ENCODE data around the gene CDC73. TPM values are rescaled to one million over a fixed set of nuclear protein-coding genes. Genes with fewer than 3 reads are reported as not detected.

The CDC73 gene
- total and polyA plus RNA-seq, 10 of the 15 experiments (the other 5 are each of a cell fraction or from before 2014, with no cell fraction given): 10.6 to 43.4 (median 21.7) TPM

- Histone ChIP-seq H3K4me2 (ENCODE audit: control insufficient read depth, insufficient read depth) (peak overlapping the region; percentile 13; the same call in 1 of the 2 replicates), H2AFZ (ENCODE audit: control insufficient read depth, low read depth, low read length) (no peak overlapping the region; the same call in 1 of the 2 replicates), H3K9me3 (replicated peaks; ENCODE audit: control insufficient read depth, insufficient read depth, low read length) (no peaks in the 10 kb centered on the region), H3K4me3 (no peak overlapping the region), H3K27ac (ENCODE audit: control insufficient read depth, insufficient read depth) (peak overlapping the region; percentile 56), H3K79me2 (ENCODE audit: control insufficient read depth, insufficient read depth, low read length) (no peaks in the 10 kb centered on the region), H3K36me3 (ENCODE audit: control insufficient read depth in 2 of 2, insufficient read depth in 2 of 2, low read length in 1 of 2) (peaks cover 0 to 24% of the 10 kb centered on the region in 2 experiments; a peak in 3 of 4 replicates), H4K20me1 (ENCODE audit: control insufficient read depth, insufficient read depth) (no peaks in the 10 kb centered on the region), H3K4me1 (ENCODE audit: control insufficient read depth, insufficient read depth, low read length) (peaks cover 11% of the 10 kb centered on the region; the same call in 1 of the 2 replicates), H3K9ac (ENCODE audit: control insufficient read depth, insufficient read depth, low read length) (no peak overlapping the region; the same call in 1 of the 2 replicates), H3K27me3 (replicated peaks in 1 of 2; ENCODE audit: control insufficient read depth in 2 of 2, insufficient read depth in 2 of 2, low read length in 1 of 2) (no peaks in the 10 kb centered on the region)
- DNase-seq (ENCODE audit: low read depth, low spot score) (peak; percentile 47), FAIRE-seq (peak; percentile 18), ATAC-seq (peak; percentile 92)
- no TSS peak for BruUV-seq (replicated peaks)
- intact Hi-C loops (cut with micrococcal nuclease; ENCODE audit: unreplicated experiment) (no loop called here), in situ Hi-C loops (cut with MboI) (no loop called here)
- ChIA-PET SMC1A (ENCODE audit: uncharacterized antibody, unreplicated experiment) (interaction anchor here (0.7 to 5.2 kb wide), 7 partner anchors 11 to 277 kb away, joined by 3 to 24 read pairs (median 4); partner anchors contain the start of gene UCHL5), CTCF (interaction anchor here (0.6 to 2.3 kb wide), 8 partner anchors 10 to 606 kb away, joined by 3 to 18 read pairs (median 4); partner anchors contain the start of gene GLRX2), RAD21 (ENCODE audit: unreplicated experiment) (interaction anchor here (1.0 to 2.5 kb wide), 4 partner anchors 12 to 25 kb away, joined by 4 to 9 read pairs (median 7); partner anchors contain the start of genes GLRX2 and UCHL5), POLR2A (no interaction called here)
- WGBS (ENCODE audit: insufficient coverage, insufficient replicate concordance, low lambda C conversion rate, missing lambda C conversion rate): 18% methylated on average over 6 of the region's 6 CpGs
- no peak for TF ChIP-seq RB1 (IDR thresholded peaks at IDR 0.05; ENCODE audit: borderline replicate concordance)
- TF ChIP-seq EGR1 (IDR thresholded peaks at IDR 0.05; ENCODE audit: borderline replicate concordance in 1 of 2, low read depth in 2 of 2, low read length in 2 of 2): no peak
- peak; percentile 62 for TF ChIP-seq ATF7 (IDR thresholded peaks at IDR 0.05; ENCODE audit: low read depth)
- TF ChIP-seq EP300 (IDR thresholded peaks at IDR 0.05; ENCODE audit: borderline replicate concordance in 1 of 2, control insufficient read depth in 1 of 2, low read depth in 2 of 2, low read length in 2 of 2): peak; percentile 66 to 78; a peak in 3 of 4 replicates
- no peak for TF ChIP-seq NR2C1 (IDR thresholded peaks at IDR 0.05)
- no peak for TF ChIP-seq POLR2AphosphoS5 (IDR thresholded peaks at IDR 0.05; ENCODE audit: low read length)
- peak; percentile 62; the same call in 1 of the 2 replicates for TF ChIP-seq CHD2 (IDR thresholded peaks at IDR 0.05; ENCODE audit: borderline replicate concordance, low read depth, low read length)
- TF ChIP-seq RBBP5 (conservative IDR thresholded peaks at IDR 0.05): no peak
- no peak for TF ChIP-seq IRF5 (IDR thresholded peaks at IDR 0.05; ENCODE audit: borderline replicate concordance)
- TF ChIP-seq KAT2A (conservative IDR thresholded peaks at IDR 0.05; ENCODE audit: control insufficient read depth, low read depth, low read length): no peak
- 0 out of 2 replicates have a peak, but pooled peaks have one; percentile 3 for TF ChIP-seq JUNB (IDR thresholded peaks at IDR 0.05)
- TF ChIP-seq ZNF217 (IDR thresholded peaks at IDR 0.05): no peak
- no peak for TF ChIP-seq ZNF592 (IDR thresholded peaks at IDR 0.05)
- TF ChIP-seq IKZF2 (IDR thresholded peaks at IDR 0.05): peak in 1 of 2 experiments; percentile 14; a peak in 2 of 4 replicates
- no peak for TF ChIP-seq ZBED1 (IDR thresholded peaks at IDR 0.05; ENCODE audit: borderline replicate concordance)
- TF ChIP-seq MTA2 (IDR thresholded peaks at IDR 0.05; ENCODE audit: low read depth): peak; percentile 85
- no peak for TF ChIP-seq BCL11A (IDR thresholded peaks at IDR 0.05; ENCODE audit: low read depth, low read length)
Observed at GRCh38 chr1:193083365-193084088, 38.3 kb upstream of the CDC73 start.
